ELF-1 (cell line): ENCODE results near the gene COL20A1.

Source experiments
- DNase-seq: peaks from one replicate; pipeline ENCODE4 v3.0.0-alpha.2; 2016; ENCODE audit warnings: low read depth, low spot score

Gene COL20A1

GRCh38 chr20:63347950-63348827 lies 55.2 kb downstream of the COL20A1 start:
- no peak for DNase-seq

- no peak for DNase-seq
Measured at GRCh38 chr20:63348828-63349515, 56.0 kb downstream of the COL20A1 start.

GRCh38 chr20:63349516-63349895 lies 56.5 kb downstream of the COL20A1 start:
- no peak for DNase-seq

GRCh38 chr20:63350196-63350595 lies 57.2 kb downstream of the COL20A1 start:
- no peak for DNase-seq

GRCh38 chr20:63350597-63351325 lies 57.8 kb downstream of the COL20A1 start:
- no peak for DNase-seq

- DNase-seq: no peak
Measured at GRCh38 chr20:63351326-63351700, 58.3 kb downstream of the COL20A1 start.

GRCh38 chr20:63351811-63352591 lies 59.0 kb downstream of the COL20A1 start:
- DNase-seq: peak; percentile 75

- no peak for DNase-seq
Measured at GRCh38 chr20:63352811-63353221, 59.8 kb downstream of the COL20A1 start.

- no peak for DNase-seq
Measured at GRCh38 chr20:63354636-63355350, 61.8 kb downstream of the COL20A1 start.

GRCh38 chr20:63355781-63356295 lies 62.9 kb downstream of the COL20A1 start:
- DNase-seq: no peak

- DNase-seq: no peak
Measured at GRCh38 chr20:63356511-63356910, 63.5 kb downstream of the COL20A1 start.

GRCh38 chr20:63356931-63357879 lies 64.2 kb downstream of the COL20A1 start:
- DNase-seq: no peak

GRCh38 chr20:63357921-63358905 lies 65.2 kb downstream of the COL20A1 start:
- DNase-seq: no peak

- DNase-seq: no peak
Measured at GRCh38 chr20:63359164-63359934, 66.4 kb downstream of the COL20A1 start.

- no peak for DNase-seq
Measured at GRCh38 chr20:63359937-63360849, 67.2 kb downstream of the COL20A1 start.

GRCh38 chr20:63360850-63361518 lies 68.0 kb downstream of the COL20A1 start, which contains the start of gene CHRNA4:
Gene CHRNA4, minus strand, starts transcription at chr20:63361349. Its CDS starts 184 bp downstream, at chr20:63361165.
- no peak for DNase-seq
